Common myeloid progenitor, CD34-positive (primary cell): ENCODE data around the gene CFAP73. TPM values are rescaled to one million over a fixed set of nuclear protein-coding genes. Genes with fewer than 3 reads are reported as not detected.

ENCODE experiments used
- CTCF ChIA-PET: fragments of 350-600 bp; sonication (Branson Sonifier 250); formaldehyde crosslinking; loops from one replicate; lab custom pipeline; 2021; ENCODE audit warnings: antibody characterized with exemption; lab: Charles Lee
- POLR2A ChIA-PET: fragments of 350-600 bp; sonication (Branson Sonifier 250); formaldehyde crosslinking; loops from one replicate; lab custom pipeline; 2021; ENCODE audit warnings: antibody characterized with exemption; lab: Charles Lee
- DNase-seq, 3 donors: peaks; one replicate each; pipeline versions ENCODE4 v3.0.0 to v3.0.0-alpha.2; 2013
- H3K27ac ChIP-seq, 2 experiments: 1 replicate in 1 of 2; 2 replicates in 1 of 2; pipeline ENCODE4 v1.7.0; 2013; ENCODE audit warnings: inconsistent platforms in 2 of 2, low read length in 2 of 2, mild to moderate bottlenecking in 2 of 2, low read depth in 1 of 2, moderate library complexity in 1 of 2; ENCODE audit not compliant: severe bottlenecking in 2 of 2, insufficient read depth in 1 of 2, poor library complexity in 1 of 2
- H3K27me3 ChIP-seq, 5 experiments: replicated peaks in 2 of 5; 1 replicate in 3 of 5; 2 replicates in 2 of 5; pipeline versions ENCODE4 v1.6.1 to v1.7.0; 2013; ENCODE audit warnings: low read length in 4 of 5, mild to moderate bottlenecking in 2 of 5, moderate library complexity in 2 of 5, inconsistent platforms in 1 of 5; ENCODE audit not compliant: insufficient read depth in 5 of 5, control insufficient read depth in 4 of 5
- H3K36me3 ChIP-seq, 4 experiments: 1 replicate in 2 of 4; 2 replicates in 2 of 4; pipeline versions ENCODE4 v1.6.1 to v1.7.0; 2013; ENCODE audit warnings: low read length in 3 of 4, control low read depth in 1 of 4, mild to moderate bottlenecking in 1 of 4; ENCODE audit not compliant: control insufficient read depth in 4 of 4, insufficient read depth in 4 of 4
- H3K4me1 ChIP-seq, 4 experiments: 1 replicate in 3 of 4; 2 replicates in 1 of 4; pipeline versions ENCODE4 v1.6.1 to v1.7.1; 2013; ENCODE audit warnings: low read length in 3 of 4, mild to moderate bottlenecking in 3 of 4, control low read depth in 1 of 4, inconsistent platforms in 1 of 4, moderate library complexity in 1 of 4; ENCODE audit not compliant: control insufficient read depth in 4 of 4, insufficient read depth in 4 of 4; ENCODE audit errors: control extremely low read depth in 1 of 4
- H3K4me3 ChIP-seq, 7 experiments: 1 replicate in 4 of 7; 2 replicates in 3 of 7; pipeline versions ENCODE4 v1.5.1 to v1.7.0; 2013; ENCODE audit warnings: mild to moderate bottlenecking in 7 of 7, low read length in 6 of 7, moderate library complexity in 6 of 7, inconsistent platforms in 2 of 7, low read depth in 2 of 7, control low read depth in 1 of 7; ENCODE audit not compliant: insufficient read depth in 4 of 7, control insufficient read depth in 1 of 7; ENCODE audit errors: extremely low read depth in 1 of 7
- H3K9me3 ChIP-seq, 5 experiments: 1 replicate in 4 of 5; 2 replicates in 1 of 5; pipeline versions ENCODE4 v1.6.1 to v1.7.1; 2013; ENCODE audit warnings: low read length in 4 of 5, mild to moderate bottlenecking in 2 of 5, inconsistent platforms in 1 of 5, low read depth in 1 of 5, moderate library complexity in 1 of 5; ENCODE audit not compliant: control insufficient read depth in 4 of 5, insufficient read depth in 2 of 5; ENCODE audit errors: control extremely low read depth in 1 of 5
- WGBS: methylation state at CpG from one replicate; pipeline ENCODE4 v1.1.5; 2013; ENCODE audit not compliant: insufficient coverage; 5-methylcytosine and 5-hydroxymethylcytosine counted together
- polyA plus RNA-seq: library from polyadenylated mRNA; unstranded; fragments of 120-200 nt; gene quantifications from one replicate; pipeline ENCODE4 v1.2.1, GENCODE V29; 2013

The CFAP73 gene
- polyA plus RNA-seq = 0.29 TPM

DNA sequence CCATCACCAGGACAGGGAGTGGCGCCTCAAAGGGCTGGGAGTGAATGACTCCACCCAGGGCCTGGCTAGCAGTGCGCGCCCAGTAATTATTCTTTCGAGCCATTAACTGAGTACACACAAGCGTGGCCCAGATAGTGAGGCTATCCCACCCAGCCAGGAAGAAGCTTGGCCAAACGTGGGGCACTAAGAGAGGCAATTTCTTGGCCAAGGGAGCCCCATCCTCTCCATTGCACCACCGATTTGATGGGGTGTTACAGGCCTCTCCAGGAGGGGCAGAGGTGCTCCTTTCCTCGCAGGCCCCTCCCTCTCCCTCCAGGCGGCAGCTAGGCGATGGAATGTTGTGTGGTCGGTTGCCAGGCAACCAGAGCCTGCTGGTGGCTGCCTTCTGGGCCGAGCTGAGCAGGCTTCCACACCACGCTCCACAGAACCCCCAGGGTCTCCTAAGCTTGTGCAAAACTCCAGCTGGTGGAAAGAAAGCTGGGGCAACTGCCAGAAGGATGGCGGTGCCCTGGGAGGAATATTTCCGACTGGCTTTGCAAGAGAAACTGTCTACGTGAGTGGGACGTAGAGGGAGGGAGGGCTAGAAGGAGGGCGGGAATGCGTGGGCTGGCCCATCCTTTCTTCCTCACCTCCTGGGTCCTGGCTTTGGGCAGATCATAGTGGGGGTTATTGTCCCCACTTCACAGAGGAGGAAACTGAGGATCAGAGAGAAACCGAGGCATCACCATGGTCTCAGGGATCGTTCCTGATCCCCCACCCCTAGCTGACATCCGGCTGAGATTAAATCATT is at the start of gene CFAP73:
CFAP73 (plus strand) TSS at position 364 of the 790 bp plus-strand sequence; CDS start at position 498, 134 bp downstream.
- 90% methylated on average over 13 of the region's 22 CpGs for WGBS
- Histone ChIP-seq H3K4me3 (no peak within 1 kb of the TSS), H3K9me3 (peaks cover 0 to 2% (median 0%) of the 10 kb centered on the region in 5 experiments), H3K27ac (no peak within 1 kb of the TSS), H3K4me1 (peaks cover 0 to 35% (median 27%) of the 10 kb centered on the region in 4 experiments), H3K36me3 (no peaks in the 10 kb centered on the region), H3K27me3 (peaks cover 0 to 22% (median 8%) of the 10 kb centered on the region in 5 experiments)
- ChIA-PET POLR2A (no interaction called here), CTCF (interaction anchor here (0.6 to 12.7 kb wide), 4 partner anchors 11 to 51 kb away, joined by 3 to 149 read pairs (median 52); partner anchors contain the start of gene RASAL1)
- DNase-seq = peak; percentile 87 to 94 (median 93)

DNA sequence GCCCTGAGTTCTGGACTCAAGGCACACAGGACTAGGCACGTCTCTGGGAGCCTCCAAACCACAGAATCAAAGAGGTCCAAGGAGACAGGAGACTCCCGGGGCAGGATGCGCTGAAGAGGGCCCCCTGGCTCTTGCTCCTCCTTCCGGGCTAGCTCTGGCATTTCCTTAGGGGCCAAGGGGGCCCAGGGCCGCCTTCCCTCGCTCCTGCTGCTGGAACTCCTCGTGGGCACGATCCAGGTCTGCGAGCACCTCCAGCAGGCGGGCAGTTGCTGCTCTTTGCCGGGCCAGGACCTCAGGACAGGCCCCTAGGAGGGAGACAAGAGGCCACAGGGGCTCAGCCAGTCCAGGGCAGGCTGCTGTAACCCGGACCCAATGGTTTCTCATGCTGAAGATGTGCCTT is 49.8 kb upstream of the CFAP73 start:
- H3K27me3 ChIP-seq = peaks cover 0 to 8% (median 1%) of the 10 kb centered on the region in 5 experiments
- DNase-seq = no peak
- no peak overlapping the region for H3K27ac ChIP-seq
- no peaks in the 10 kb centered on the region for H3K36me3 ChIP-seq
- CTCF ChIA-PET = interaction anchor here (1.1 to 7.7 kb wide), 11 partner anchors 11 to 74 kb away, joined by 3 to 76 read pairs (median 6); partner anchors contain the start of gene RASAL1
- no peak overlapping the region for H3K4me3 ChIP-seq
- H3K4me1 ChIP-seq = peaks cover 1 to 11% (median 5%) of the 10 kb centered on the region in 4 experiments
- H3K9me3 ChIP-seq = no peaks in the 10 kb centered on the region
- 86% methylated on average over 10 of the region's 12 CpGs for WGBS
- POLR2A ChIA-PET = interaction anchor here (1.1 kb wide), 1 partner anchor 52 kb away, joined by 3 read pairs; no protein-coding TSS in a partner anchor

DNA sequence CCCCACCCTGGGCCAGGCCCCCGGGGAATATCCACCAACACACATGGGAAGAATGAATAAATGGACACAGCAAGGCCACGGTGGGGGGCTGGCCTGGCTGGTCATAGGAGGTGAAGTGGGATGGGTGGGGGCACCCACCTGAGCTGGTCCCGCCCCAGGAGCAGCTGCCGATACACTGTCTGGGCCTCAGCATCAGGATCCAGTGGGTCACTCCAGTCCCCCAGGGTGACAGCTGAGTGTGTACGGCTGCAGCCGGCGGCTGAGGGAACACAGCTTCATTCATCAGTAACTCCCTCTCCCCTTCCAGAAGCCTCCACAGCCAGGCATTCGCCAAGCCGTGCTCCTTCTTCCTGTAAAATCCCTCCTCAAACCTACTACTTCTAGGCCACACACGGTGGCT is 47.8 kb upstream of the CFAP73 start:
- H3K27me3 ChIP-seq = peaks cover 0 to 8% (median 1%) of the 10 kb centered on the region in 5 experiments
- peaks cover 1 to 11% (median 5%) of the 10 kb centered on the region in 4 experiments for H3K4me1 ChIP-seq
- 93% methylated on average over 3 of the region's 10 CpGs for WGBS
- H3K36me3 ChIP-seq = no peaks in the 10 kb centered on the region
- ChIA-PET POLR2A (no interaction called here), CTCF (interaction anchor here (0.9 to 7.7 kb wide), 7 partner anchors 9 to 70 kb away, joined by 3 to 76 read pairs (median 4); no protein-coding TSS in a partner anchor)
- no peak overlapping the region for H3K27ac ChIP-seq
- H3K4me3 ChIP-seq = no peak overlapping the region
- H3K9me3 ChIP-seq = no peaks in the 10 kb centered on the region
- DNase-seq = no peak

DNA sequence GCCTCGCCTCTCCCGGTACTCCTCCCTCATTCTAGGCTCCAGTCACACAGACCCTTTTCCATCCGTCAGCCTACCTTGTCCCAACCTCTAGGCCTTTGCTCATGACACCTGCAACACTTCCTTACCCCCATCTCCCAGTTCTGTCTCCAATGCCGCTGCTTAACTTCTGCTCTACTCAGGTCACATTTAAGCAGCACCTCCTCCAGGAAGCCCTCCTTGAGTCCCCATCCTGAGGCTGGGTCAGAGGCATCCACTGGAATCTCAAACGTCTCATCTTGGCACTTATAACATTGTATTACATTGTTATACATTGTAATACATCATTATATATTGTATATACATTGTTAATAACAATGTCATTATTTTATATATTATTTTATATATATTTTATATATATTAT is 46.7 kb upstream of the CFAP73 start:
- CTCF ChIA-PET = interaction anchor here (0.9 to 7.7 kb wide), 6 partner anchors 50 to 72 kb away, joined by 3 to 76 read pairs (median 4); no protein-coding TSS in a partner anchor

DNA sequence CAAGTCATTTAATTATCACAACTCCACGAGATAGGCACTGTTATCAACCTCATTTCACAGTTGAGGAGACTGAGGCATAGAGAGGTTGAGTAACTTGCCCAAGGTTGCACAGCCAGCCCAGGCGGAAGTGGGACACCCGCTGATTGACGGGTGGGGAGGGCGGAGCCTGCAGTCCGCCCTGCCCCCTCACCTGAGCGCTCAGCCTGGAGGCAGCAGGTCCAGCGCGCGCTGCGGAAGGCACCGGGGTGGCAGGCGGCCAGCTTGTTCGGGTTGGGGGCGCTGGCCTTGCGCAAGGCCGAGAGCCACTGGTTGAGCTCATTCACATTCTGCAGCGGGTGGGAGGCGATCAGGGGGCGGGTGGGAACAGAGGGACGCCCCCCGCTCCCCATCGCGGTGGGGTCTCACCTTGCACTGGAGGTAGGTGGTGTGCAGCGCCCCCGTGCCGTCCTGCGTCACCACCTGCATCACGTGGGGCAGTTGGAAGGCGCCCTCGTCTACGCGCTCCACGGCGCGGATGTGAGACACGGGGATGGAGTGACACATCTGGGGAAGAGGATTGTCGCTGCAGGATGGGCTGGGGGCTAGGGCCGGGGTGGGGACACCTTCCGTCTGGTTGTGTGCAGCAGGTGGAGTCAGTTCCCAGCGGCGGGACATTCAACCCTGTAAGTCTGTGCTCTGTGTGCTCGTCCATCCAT is 45.6 kb upstream of the CFAP73 start:
- no peaks in the 10 kb centered on the region for H3K9me3 ChIP-seq
- H3K4me3 ChIP-seq = peak overlapping the region in 2 of 7 experiments; percentile 11 to 60
- H3K27me3 ChIP-seq = peaks cover 0 to 8% (median 1%) of the 10 kb centered on the region in 5 experiments
- CTCF ChIA-PET = interaction anchor here (0.7 to 1.5 kb wide), 5 partner anchors 12 to 71 kb away, joined by 3 to 4 read pairs (median 3); no protein-coding TSS in a partner anchor
- H3K36me3 ChIP-seq = no peaks in the 10 kb centered on the region
- peaks cover 0 to 7% (median 6%) of the 10 kb centered on the region in 4 experiments for H3K4me1 ChIP-seq
- DNase-seq = peak; percentile 23 to 63 (median 49)
- H3K27ac ChIP-seq = no peak overlapping the region
- 6% methylated on average over 36 of the region's 43 CpGs for WGBS
- POLR2A ChIA-PET = no interaction called here

More for the DNA sequence above, 46.7 kb upstream of the CFAP73 start:
- H3K27ac ChIP-seq = no peak overlapping the region
- POLR2A ChIA-PET = no interaction called here
- peaks cover 0 to 8% (median 1%) of the 10 kb centered on the region in 5 experiments for H3K27me3 ChIP-seq
- H3K9me3 ChIP-seq = no peaks in the 10 kb centered on the region
- H3K36me3 ChIP-seq = no peaks in the 10 kb centered on the region
- H3K4me3 ChIP-seq = no peak overlapping the region
- no peak for DNase-seq
- peaks cover 1 to 12% (median 7%) of the 10 kb centered on the region in 4 experiments for H3K4me1 ChIP-seq
- 100% methylated on average over 3 of the region's 5 CpGs for WGBS

DNA sequence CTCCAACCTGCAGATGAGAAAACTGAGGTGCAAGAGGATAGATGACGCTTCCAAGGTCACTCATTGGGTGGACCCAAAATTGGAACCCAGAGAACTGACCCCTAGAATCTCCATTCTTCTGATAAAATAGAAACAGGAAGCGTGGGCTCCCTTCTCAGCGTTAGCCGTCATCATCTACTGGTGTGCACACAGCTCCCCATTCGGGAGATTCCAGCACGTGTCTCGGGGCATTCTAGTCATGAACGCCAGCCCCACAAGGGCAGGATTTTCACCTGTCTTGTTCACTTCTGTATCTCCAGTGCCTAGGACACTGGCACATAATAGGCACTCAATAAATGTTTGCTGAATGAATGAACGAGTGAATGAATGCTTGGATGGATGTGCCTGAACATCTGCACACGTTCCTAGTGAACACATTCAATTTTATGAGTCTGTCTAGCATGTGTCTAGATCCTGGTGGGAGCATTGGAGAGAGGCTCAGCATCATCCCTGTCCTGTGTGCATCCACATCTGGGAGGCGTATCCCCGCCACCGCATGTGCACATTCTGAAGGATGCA is 44.5 kb upstream of the CFAP73 start:
- Histone ChIP-seq H3K4me3 (no peak overlapping the region), H3K36me3 (no peaks in the 10 kb centered on the region), H3K27me3 (peaks cover 0 to 8% (median 1%) of the 10 kb centered on the region in 5 experiments), H3K9me3 (no peaks in the 10 kb centered on the region), H3K27ac (no peak overlapping the region), H3K4me1 (peaks cover 0 to 7% (median 6%) of the 10 kb centered on the region in 4 experiments)
- DNase-seq = no peak
- POLR2A ChIA-PET = no interaction called here
- CTCF ChIA-PET = interaction anchor here (1.1 kb wide), 1 partner anchor 13 kb away, joined by 3 read pairs; no protein-coding TSS in a partner anchor
- 86% methylated on average over 13 of the region's 13 CpGs for WGBS
